ENCODE results near the gene LRRC8D. TPM values are rescaled to one million over a fixed set of nuclear protein-coding genes. Genes with fewer than 3 reads are reported as not detected.

Gene LRRC8D
- total and polyA plus RNA-seq, 9 of the 15 experiments (the other 6 are each of a cell fraction or from before 2014, with no cell fraction given), result 3.4 to 53.9 (median 15.9) TPM

DNA sequence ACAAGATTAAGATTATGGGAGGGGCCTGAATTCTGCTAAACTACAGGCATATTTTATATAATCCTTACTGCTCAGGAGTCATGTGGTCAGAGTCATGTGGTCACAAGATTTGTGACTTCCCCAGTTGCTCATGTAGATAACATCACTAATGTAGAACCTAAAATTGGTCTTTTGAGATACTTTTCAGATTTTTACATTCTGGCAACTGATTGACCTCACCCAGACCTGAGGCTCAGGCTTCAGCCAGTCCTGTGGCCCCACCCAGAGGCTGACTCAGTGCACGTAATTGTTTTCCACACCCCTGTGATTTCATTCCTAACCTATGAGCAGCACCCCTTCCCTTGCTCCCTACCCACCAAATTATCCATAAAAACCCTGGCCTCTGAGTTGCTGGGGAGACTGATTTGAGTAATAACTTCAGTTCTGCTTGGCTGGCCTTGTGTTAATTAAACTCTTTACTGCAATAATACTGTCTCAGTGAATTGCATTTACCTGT is 132.3 kb downstream of the LRRC8D start (continued):
- TF ChIP-seq, protein P1, sequence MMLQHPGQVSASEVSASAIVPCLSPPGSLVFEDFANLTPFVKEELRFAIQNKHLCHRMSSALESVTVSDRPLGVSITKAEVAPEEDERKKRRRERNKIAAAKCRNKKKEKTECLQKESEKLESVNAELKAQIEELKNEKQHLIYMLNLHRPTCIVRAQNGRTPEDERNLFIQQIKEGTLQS (IDR thresholded peaks at IDR 0.05), result peak; percentile 60
- TF ChIP-seq, protein P1 (CRISPR knock-in tag; conservative IDR thresholded peaks at IDR 0.05), result no peak
- TF ChIP-seq LEF1 (IDR thresholded peaks at IDR 0.05) (0 out of 2 replicates have a peak, but pooled peaks have one; percentile 36), JUND (IDR thresholded peaks at IDR 0.05; ENCODE audit: borderline replicate concordance, low read depth, low read length) (peak; percentile 70), JUND (tag; IDR thresholded peaks at IDR 0.05; ENCODE audit: borderline replicate concordance, low read depth, low read length) (peak; percentile 73; the same call in 1 of the 3 replicates), ETV1 (tag; conservative IDR thresholded peaks at IDR 0.05; ENCODE audit: low read depth) (no peak), DPF2 (IDR thresholded peaks at IDR 0.05) (no peak), EP300 (IDR thresholded peaks at IDR 0.05; ENCODE audit: low read length) (peak; percentile 25; the same call in 1 of the 2 replicates), MYNN (IDR thresholded peaks at IDR 0.05) (0 out of 2 replicates have a peak, but pooled peaks have one; percentile 41), MYNN (CRISPR knock-in tag; IDR thresholded peaks at IDR 0.05) (no peak)
- TF ChIP-seq, protein P2, sequence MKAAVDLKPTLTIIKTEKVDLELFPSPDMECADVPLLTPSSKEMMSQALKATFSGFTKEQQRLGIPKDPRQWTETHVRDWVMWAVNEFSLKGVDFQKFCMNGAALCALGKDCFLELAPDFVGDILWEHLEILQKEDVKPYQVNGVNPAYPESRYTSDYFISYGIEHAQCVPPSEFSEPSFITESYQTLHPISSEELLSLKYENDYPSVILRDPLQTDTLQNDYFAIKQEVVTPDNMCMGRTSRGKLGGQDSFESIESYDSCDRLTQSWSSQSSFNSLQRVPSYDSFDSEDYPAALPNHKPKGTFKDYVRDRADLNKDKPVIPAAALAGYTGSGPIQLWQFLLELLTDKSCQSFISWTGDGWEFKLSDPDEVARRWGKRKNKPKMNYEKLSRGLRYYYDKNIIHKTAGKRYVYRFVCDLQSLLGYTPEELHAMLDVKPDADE (conservative IDR thresholded peaks at IDR 0.05; ENCODE audit: control insufficient read depth, low read depth, low read length), result no peak
- TF ChIP-seq, protein P3, sequence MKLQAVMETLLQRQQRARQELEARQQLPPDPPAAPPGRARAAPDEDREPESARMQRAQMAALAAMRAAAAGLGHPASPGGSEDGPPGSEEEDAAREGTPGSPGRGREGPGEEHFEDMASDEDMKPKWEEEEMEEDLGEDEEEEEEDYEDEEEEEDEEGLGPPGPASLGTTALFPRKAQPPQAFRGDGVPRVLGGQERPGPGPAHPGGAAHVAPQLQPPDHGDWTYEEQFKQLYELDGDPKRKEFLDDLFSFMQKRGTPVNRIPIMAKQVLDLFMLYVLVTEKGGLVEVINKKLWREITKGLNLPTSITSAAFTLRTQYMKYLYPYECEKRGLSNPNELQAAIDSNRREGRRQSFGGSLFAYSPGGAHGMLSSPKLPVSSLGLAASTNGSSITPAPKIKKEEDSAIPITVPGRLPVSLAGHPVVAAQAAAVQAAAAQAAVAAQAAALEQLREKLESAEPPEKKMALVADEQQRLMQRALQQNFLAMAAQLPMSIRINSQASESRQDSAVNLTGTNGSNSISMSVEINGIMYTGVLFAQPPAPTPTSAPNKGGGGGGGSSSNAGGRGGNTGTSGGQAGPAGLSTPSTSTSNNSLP (IDR thresholded peaks at IDR 0.05; ENCODE audit: borderline replicate concordance, low read depth, low read length), result 0 out of 2 replicates have a peak, but pooled peaks have one; percentile 45
- TF ChIP-seq, protein P4, sequence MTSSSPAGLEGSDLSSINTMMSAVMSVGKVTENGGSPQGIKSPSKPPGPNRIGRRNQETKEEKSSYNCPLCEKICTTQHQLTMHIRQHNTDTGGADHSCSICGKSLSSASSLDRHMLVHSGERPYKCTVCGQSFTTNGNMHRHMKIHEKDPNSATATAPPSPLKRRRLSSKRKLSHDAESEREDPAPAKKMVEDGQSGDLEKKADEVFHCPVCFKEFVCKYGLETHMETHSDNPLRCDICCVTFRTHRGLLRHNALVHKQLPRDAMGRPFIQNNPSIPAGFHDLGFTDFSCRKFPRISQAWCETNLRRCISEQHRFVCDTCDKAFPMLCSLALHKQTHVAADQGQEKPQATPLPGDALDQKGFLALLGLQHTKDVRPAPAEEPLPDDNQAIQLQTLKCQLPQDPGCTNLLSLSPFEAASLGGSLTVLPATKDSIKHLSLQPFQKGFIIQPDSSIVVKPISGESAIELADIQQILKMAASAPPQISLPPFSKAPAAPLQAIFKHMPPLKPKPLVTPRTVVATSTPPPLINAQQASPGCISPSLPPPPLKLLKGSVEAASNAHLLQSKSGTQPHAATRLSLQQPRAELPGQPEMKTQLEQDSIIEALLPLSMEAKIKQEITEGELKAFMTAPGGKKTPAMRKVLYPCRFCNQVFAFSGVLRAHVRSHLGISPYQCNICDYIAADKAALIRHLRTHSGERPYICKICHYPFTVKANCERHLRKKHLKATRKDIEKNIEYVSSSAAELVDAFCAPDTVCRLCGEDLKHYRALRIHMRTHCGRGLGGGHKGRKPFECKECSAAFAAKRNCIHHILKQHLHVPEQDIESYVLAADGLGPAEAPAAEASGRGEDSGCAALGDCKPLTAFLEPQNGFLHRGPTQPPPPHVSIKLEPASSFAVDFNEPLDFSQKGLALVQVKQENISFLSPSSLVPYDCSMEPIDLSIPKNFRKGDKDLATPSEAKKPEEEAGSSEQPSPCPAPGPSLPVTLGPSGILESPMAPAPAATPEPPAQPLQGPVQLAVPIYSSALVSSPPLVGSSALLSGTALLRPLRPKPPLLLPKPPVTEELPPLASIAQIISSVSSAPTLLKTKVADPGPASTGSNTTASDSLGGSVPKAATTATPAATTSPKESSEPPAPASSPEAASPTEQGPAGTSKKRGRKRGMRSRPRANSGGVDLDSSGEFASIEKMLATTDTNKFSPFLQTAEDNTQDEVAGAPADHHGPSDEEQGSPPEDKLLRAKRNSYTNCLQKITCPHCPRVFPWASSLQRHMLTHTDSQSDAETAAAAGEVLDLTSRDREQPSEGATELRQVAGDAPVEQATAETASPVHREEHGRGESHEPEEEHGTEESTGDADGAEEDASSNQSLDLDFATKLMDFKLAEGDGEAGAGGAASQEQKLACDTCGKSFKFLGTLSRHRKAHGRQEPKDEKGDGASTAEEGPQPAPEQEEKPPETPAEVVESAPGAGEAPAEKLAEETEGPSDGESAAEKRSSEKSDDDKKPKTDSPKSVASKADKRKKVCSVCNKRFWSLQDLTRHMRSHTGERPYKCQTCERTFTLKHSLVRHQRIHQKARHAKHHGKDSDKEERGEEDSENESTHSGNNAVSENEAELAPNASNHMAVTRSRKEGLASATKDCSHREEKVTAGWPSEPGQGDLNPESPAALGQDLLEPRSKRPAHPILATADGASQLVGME (CRISPR knock-in tag; IDR thresholded peaks at IDR 0.05), result no peak
